ENCODE measurements around the gene ERN1.

The ERN1 gene

DNA sequence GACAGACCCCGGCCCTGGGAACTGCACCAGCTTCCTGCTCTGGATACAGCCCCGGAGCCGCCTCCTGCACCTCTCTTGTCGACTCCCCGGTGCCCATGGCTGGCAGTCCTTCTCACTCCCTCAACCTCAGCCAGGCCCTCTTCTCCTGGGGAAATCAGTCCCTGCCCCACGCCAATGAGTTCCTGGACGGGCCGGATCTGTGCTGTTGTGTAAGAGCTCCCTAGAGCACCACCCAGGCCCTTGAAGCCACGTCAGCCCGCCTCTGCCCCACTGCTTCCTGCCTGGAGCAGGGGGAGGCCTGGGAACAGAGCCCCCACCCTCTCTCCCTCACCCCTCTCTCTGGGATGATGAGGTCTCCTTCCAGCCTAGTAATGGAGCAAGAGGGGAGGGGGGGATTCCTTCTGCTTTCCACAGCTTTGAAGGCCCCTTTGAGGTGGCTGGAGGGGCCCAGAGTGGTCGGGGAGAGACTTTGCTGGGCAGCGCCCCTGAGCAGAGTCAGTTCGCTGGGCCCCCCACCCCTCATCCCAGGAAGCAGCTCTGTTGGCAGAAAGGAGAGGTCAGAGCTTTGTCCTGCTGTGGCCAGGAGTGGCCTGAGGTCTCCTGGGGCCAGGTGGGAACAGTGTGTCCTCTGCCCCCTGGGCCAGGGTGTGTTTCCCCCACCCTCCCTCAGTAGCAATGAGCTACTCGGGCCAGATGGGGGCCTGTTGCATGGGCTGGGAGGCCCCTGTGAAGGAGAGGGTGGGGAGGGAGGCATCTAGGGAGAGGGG lies 128.0 kb downstream of the ERN1 start:
- no peak for DNase-seq

GRCh38 chr17:64001091-64001579 lies 128.8 kb downstream of the ERN1 start:
- no peak for DNase-seq

GRCh38 chr17:63999680-64000531 lies 130.0 kb downstream of the ERN1 start:
- DNase-seq, result no peak

- peak in 1 of 2 experiments; percentile 38 for DNase-seq
These were observed 130.9 kb downstream of the ERN1 start for GRCh38 chr17:63998721-63999679.

- peak; percentile 65 to 68 for DNase-seq
These were observed 131.8 kb downstream of the ERN1 start, which contains the start of gene PRR29 for GRCh38 chr17:63998050-63998720. PRR29 (plus strand) TSS chr17:63998351; CDS start chr17:63998365, 14 bp downstream.

GRCh38 chr17:63997341-63998048 lies 132.4 kb downstream of the ERN1 start:
- no peak for DNase-seq

- DNase-seq, result no peak
These were observed 133.3 kb downstream of the ERN1 start for GRCh38 chr17:63996430-63997182.

DNA sequence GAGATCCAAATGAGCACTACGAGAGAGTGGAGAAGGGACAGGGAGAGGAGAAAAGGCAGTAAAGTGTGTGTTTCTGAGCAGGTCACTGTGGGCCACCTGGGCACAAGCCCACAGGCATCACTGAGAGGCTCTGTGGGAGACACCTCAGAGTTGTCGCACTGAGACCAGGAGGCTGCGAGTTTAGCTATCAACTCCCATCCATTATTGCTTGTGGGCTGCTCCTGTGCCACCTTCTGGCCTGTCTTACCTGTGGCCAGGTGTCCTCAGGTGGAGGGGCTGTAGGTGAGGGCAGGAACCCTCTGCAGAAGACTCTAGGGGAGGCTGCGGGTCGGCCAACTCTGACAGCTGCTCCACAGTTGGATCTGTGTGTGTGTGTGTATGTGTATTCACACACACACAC lies 134.3 kb downstream of the ERN1 start:
- no peak for DNase-seq

GRCh38 chr17:63993368-63993985 lies 136.5 kb downstream of the ERN1 start:
- no peak for DNase-seq

DNA sequence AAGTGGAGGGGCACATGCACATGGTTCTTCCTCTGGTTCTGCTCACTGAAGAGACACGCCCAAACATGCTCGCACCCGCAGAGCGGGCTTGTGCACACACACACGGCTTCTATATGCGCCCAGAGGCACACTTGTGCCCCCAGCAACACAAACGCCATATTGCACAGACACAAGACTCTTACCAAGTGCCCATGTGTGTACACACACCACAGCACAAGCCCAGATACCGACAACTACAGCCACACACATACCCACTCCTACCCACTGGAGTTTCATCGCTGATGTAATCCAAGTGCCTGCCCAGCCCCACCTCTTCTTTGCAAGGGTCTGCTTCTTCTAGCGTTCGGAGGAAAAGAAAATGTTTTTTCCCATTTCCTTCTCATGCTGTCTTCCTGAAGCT lies 138.3 kb downstream of the ERN1 start:
- no peak for DNase-seq

GRCh38 chr17:63989622-63990345 lies 140.2 kb downstream of the ERN1 start:
- no peak for DNase-seq
